Lung (tissue), 12 donors: ENCODE results near the gene NAGLU. TPM values are rescaled to one million over a fixed set of nuclear protein-coding genes. Genes with fewer than 3 reads are reported as not detected.

Source experiments
- ATAC-seq: fragments of 200-7000 bp; cut with Tn5 transposase; one replicate; pipeline ENCODE4 v1.9.1; 2020; ENCODE audit warnings: moderate number of reproducible peaks; ENCODE audit not compliant: insufficient read depth, low FRiP score
- DNase-seq, 3 donors: peaks; one replicate each; pipeline ENCODE4 v3.0.0-alpha.2; 2013 to 2017
- H3K27ac ChIP-seq, 2 donors: one replicate each; pipeline ENCODE4 v1.5.1; 2013; ENCODE audit warnings: mild to moderate bottlenecking in 2 of 2, moderate library complexity in 2 of 2, control low read depth in 1 of 2, inconsistent platforms in 1 of 2, low read depth in 1 of 2, low read length in 1 of 2
- H3K27me3 ChIP-seq, 3 donors: one replicate each; pipeline ENCODE4 v1.5.1; 2013; ENCODE audit warnings: low read length in 2 of 3; ENCODE audit not compliant: control insufficient read depth in 3 of 3, insufficient read depth in 3 of 3
- H3K36me3 ChIP-seq, 4 donors: one replicate each; pipeline ENCODE4 v1.5.1; 2013; ENCODE audit warnings: low read length in 4 of 4, mild to moderate bottlenecking in 1 of 4, moderate library complexity in 1 of 4; ENCODE audit not compliant: control insufficient read depth in 4 of 4, insufficient read depth in 4 of 4
- H3K4me1 ChIP-seq, 5 donors: one replicate each; pipeline ENCODE4 v1.5.1; 2013; ENCODE audit warnings: low read length in 5 of 5, mild to moderate bottlenecking in 2 of 5, moderate library complexity in 1 of 5; ENCODE audit not compliant: control insufficient read depth in 5 of 5, insufficient read depth in 5 of 5
- H3K4me3 ChIP-seq: one replicate; pipeline ENCODE4 v1.5.1; 2013; ENCODE audit warnings: mild to moderate bottlenecking, control low read depth, moderate library complexity
- H3K9ac ChIP-seq, 2 donors: one replicate each; pipeline ENCODE4 v1.5.1; 2013; ENCODE audit warnings: low read length in 2 of 2, control low read depth in 1 of 2; ENCODE audit not compliant: insufficient read depth in 1 of 2
- H3K9me3 ChIP-seq, 4 donors: one replicate each; pipeline ENCODE4 v1.5.1; 2013; ENCODE audit warnings: low read length in 3 of 4, mild to moderate bottlenecking in 1 of 4, moderate library complexity in 1 of 4; ENCODE audit not compliant: control insufficient read depth in 4 of 4, insufficient read depth in 3 of 4
- WGBS, 2 donors: extraction: QIAGEN DNeasy Blood & Tissue Kit; methylation state at CpG; one replicate each; pipeline ENCODE4 v1.1.7; 2013; 5-methylcytosine and 5-hydroxymethylcytosine counted together
- polyA plus RNA-seq, 2 donors: library from polyadenylated mRNA; stranded (reverse); fragments of 200-250 nt; gene quantifications; one replicate each; pipeline ENCODE4 v1.2.1, GENCODE V29; 2013
- total RNA-seq, 2 donors: library from RNA; depleted of rRNA in 1 of 2; stranded (reverse); fragments of >200 nt in 1 of 2; gene quantifications; one replicate each; pipeline ENCODE4 v1.2.1, GENCODE V29; 2014 to 2021
- TF ChIP-seq, protein P1 (sequence below): IDR thresholded peaks from 2 replicates; pipeline ENCODE4 v1.5.1; 2012; ENCODE audit warnings: mild to moderate bottlenecking; ENCODE audit errors: control extremely low read depth, extremely low read depth
- donor health status: control.
- donor health status: control.
- donor health status: Bipolar disorder and iron deficiency.
- donor health status: healthy.
- donor health status: DM: yes; HTN: yes; CAD: no.

The NAGLU gene
- total and polyA plus RNA-seq, 4 donors = 16.8 to 69.8 (median 35.1) TPM

- Histone ChIP-seq H3K9me3 (no peaks in the 10 kb centered on the region), H3K27me3 (no peaks in the 10 kb centered on the region), H3K27ac (no peak overlapping the region), H3K9ac (no peak overlapping the region), H3K4me1 (peaks cover 0 to 19% (median 6%) of the 10 kb centered on the region in 5 donors), H3K36me3 (peaks cover 27 to 53% (median 42%) of the 10 kb centered on the region in 4 donors), H3K4me3 (no peak overlapping the region)
- TF ChIP-seq, protein P1, sequence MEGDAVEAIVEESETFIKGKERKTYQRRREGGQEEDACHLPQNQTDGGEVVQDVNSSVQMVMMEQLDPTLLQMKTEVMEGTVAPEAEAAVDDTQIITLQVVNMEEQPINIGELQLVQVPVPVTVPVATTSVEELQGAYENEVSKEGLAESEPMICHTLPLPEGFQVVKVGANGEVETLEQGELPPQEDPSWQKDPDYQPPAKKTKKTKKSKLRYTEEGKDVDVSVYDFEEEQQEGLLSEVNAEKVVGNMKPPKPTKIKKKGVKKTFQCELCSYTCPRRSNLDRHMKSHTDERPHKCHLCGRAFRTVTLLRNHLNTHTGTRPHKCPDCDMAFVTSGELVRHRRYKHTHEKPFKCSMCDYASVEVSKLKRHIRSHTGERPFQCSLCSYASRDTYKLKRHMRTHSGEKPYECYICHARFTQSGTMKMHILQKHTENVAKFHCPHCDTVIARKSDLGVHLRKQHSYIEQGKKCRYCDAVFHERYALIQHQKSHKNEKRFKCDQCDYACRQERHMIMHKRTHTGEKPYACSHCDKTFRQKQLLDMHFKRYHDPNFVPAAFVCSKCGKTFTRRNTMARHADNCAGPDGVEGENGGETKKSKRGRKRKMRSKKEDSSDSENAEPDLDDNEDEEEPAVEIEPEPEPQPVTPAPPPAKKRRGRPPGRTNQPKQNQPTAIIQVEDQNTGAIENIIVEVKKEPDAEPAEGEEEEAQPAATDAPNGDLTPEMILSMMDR = no peak
- WGBS, 2 donors = 64 to 81% methylated on average over 4 of the region's 4 CpGs
- no peak for DNase-seq
- ATAC-seq = no peak
Observed at GRCh38 chr17:42573095-42573494, 37.1 kb downstream of the NAGLU start.

DNA sequence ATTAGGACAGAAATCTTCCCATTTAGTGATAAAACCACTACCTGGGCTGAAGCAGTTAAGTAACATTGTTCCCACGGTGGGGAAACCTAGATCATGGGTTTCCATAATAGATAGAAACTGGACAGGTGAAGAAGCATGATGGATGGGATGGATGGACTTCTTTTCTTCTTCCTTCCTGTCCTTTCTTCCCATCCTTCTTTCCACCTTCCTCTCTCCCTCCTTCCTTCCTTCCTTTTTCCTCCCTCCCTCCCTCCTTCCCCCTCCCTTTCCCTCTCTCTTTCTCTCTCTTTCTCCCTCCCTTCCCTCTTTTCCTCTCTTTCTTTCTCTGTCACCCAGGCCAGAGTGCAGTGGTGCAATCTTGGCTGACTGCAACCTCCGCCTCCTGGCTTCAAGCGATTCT lies 38.4 kb downstream of the NAGLU start:
- Histone ChIP-seq H3K4me1 (peaks cover 0 to 23% (median 11%) of the 10 kb centered on the region in 5 donors), H3K36me3 (peaks cover 22 to 48% (median 33%) of the 10 kb centered on the region in 4 donors), H3K4me3 (no peak overlapping the region), H3K9me3 (no peaks in the 10 kb centered on the region), H3K27me3 (no peaks in the 10 kb centered on the region), H3K9ac (no peak overlapping the region), H3K27ac (no peak overlapping the region)
- TF ChIP-seq, protein P1 = no peak
- WGBS, 2 donors = 75 to 76% methylated on average over 3 of the region's 3 CpGs
- ATAC-seq (no peak), DNase-seq (no peak)

DNA sequence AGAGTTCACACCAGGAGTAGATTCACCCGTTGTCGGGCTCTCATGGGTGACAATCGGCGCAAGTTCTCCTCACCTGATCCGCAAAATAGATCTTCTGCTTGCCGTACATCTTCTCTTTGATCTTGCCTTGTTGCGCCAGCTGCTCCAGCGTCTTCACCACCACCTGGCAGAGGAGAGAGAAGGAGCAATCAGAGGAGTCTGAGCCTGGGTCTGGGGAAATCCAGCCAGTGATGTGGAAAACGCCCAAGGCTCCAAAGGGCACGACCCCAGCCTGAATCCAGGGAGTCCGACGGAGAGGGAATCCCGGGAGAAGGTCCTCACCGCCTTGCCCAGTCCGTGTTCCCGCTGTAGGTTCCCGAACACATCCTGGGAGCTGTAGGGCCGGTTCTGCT lies 41.1 kb downstream of the NAGLU start:
- no peaks in the 10 kb centered on the region for H3K9me3 ChIP-seq
- DNase-seq (no peak), ATAC-seq (no peak)
- peak overlapping the region in 1 of 2 donors; percentile 53 for H3K9ac ChIP-seq
- peaks cover 22 to 42% (median 32%) of the 10 kb centered on the region in 4 donors for H3K36me3 ChIP-seq
- peak overlapping the region; percentile 23 for H3K4me3 ChIP-seq
- TF ChIP-seq, protein P1 = no peak
- peaks cover 0 to 23% (median 11%) of the 10 kb centered on the region in 5 donors for H3K4me1 ChIP-seq
- H3K27me3 ChIP-seq = no peaks in the 10 kb centered on the region
- peak overlapping the region; percentile 38 to 82 for H3K27ac ChIP-seq
- WGBS, 2 donors = 11 to 12% methylated on average over 18 of the region's 18 CpGs
